ENCODE data around the gene GRB7.

The GRB7 gene

DNA sequence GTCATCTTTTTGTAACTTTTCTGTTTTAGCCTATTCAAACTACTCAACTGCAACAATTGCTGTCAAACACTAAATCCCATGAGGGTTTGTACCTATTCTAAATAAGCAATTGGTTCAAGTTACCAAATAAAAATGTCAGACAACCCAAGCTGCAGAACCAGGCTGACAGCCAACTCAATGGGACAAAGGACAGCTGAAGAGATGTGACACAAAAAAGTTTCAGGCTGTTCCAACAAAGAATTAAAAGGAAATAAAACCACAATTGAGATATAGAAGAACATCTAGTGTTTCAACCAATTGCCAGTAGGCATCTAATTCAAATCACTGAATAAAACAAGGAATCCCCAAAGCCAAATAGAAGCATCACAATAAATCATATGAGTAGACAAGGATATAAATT, 49.3 kb downstream of the GRB7 start:
- no peak overlapping the region for H3K4me3 ChIP-seq (ENCODE audit: low read depth, low read length)
- DNase-seq (ENCODE audit: low read depth): no peak
- TF ChIP-seq CTCF (conservative IDR thresholded peaks at IDR 0.05; ENCODE audit: low read depth, low read length): no peak

DNA sequence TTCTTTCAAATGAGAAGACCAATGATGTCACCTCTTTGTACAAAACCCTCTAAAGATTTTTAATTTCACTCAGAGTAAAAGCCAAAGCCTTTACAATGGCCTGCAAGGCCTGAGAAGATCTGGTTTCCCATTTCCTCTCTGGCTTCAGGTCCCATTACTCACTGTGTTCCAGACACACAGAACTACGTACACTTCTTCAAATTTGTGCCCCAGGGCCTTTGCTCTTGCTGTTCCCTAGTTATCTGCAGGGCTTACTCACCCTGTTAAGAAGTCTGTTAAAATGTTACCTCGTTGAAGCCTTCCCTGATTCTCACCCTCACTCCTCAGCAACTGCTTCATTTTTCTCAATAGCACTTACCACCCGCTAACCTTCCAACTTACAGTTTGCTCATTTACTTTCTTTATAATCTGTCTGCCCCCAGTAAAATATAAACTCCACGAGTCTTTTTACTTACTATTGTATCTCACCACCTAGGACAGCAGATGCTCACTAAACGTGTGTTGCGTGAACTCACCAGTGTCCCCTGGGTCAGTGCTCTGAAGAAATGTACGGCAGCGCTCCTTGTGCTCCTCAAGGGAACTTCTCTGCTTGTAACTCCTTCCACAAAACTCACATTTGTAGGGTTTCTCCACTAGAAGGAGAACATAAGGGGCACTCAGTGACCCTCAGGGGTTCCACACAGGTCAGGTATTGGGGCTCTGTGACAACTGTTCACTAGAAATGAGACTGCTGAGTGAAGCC, 50.2 kb downstream of the GRB7 start:
- DNase-seq (ENCODE audit: low read depth): no peak
- H3K4me3 ChIP-seq (ENCODE audit: low read depth, low read length): no peak overlapping the region
- TF ChIP-seq CTCF (conservative IDR thresholded peaks at IDR 0.05; ENCODE audit: low read depth, low read length): no peak

GRCh38 chr17:39791111-39791992, 53.6 kb downstream of the GRB7 start:
- no peak overlapping the region for H3K4me3 ChIP-seq (ENCODE audit: low read depth, low read length)
- TF ChIP-seq CTCF (conservative IDR thresholded peaks at IDR 0.05; ENCODE audit: low read depth, low read length): no peak
- DNase-seq (ENCODE audit: low read depth): no peak

DNA sequence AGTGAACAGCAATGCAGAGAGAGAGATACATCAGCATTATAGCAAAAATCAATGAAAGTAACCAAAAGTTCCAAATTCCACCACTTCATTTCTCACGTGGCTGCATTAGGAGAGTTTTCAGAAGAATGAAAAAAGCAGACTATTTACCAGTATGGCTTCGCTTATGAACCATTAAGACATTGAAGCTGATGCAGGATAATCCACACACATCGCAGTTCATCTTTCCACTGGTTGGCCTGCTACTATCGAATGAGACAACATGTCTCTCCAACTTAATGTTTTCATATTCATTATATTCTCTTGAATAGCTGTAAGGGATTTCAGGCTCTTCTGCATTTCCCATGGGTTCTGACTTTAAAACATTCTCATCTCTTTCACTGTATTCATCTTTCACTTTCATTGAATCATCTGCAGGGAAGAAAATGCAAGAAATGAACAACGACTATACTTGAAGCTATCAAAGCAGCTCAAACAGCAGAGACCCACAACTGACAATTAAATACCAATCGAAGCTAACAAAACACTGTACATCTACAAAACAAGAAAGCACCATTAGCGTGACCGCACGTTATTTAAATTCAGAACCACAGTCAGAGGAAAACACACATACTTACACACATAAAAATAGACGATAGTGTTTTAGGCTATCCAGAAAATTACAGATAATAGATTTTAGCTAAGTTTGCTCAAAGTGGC, 54.9 kb downstream of the GRB7 start:
- no peak overlapping the region for H3K4me3 ChIP-seq (ENCODE audit: low read depth, low read length)
- no peak for DNase-seq (ENCODE audit: low read depth)
- TF ChIP-seq CTCF (conservative IDR thresholded peaks at IDR 0.05; ENCODE audit: low read depth, low read length): no peak

DNA sequence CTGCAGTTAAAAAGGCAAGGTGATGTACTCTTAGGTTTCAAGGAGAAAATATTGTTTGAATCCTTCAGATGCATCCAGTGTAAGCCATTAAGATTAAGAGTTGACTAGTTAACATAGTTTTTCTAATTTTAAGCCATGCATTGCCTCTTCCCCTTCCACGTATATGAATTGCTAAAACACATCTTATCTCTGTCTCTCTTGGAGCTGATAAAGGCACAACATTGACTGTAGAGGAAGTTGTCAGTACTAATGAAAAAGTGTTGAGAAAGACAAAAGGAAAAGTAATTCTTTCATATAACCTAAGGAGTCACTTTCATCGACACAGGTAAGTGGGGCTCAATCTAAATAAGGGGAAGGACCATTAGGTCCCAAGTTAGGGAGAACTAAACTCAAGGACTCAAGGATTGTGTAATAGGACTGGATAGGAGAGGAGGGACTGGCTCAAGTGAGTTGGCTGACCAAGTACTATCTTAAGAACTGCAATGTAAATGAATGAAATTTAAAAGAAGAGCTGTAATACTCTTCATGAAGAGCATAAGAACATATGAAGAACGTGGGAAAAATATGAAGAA, 55.6 kb downstream of the GRB7 start:
- no peak for TF ChIP-seq CTCF (conservative IDR thresholded peaks at IDR 0.05; ENCODE audit: low read depth, low read length)
- H3K4me3 ChIP-seq (ENCODE audit: low read depth, low read length): no peak overlapping the region

DNA sequence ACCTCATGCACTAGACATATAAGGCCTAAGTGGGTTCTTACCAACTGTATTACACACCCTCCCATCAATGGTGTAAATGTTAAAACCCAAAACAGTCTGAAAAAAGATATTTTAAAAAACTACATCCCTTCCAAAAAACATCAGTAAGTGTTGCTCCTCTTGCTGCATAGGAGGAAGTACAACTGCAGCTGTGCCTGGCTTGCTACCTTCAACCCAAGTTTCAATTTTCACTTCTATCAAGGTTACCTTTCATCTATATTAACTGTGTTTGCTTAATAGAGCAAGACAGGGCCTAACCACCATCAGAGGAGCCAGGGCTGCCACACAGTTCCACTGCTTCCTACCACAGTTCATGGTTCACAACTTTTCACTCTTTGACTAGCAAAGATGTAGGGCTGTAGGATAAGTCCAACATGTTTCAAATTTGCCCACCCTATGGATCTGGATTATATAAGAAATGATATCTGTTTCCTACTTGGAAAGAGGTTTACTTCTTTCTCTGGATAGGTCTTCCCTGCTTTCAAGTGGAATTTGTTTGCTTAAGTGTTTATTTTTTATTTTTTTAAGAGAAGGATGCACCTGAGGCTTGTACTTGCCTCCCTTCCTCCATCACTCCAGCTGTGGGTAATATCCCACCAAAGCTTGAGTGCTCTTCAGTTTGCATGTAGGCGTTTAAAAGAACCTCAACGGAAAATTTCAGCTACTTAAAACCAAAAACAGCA, 56.7 kb downstream of the GRB7 start:
- H3K4me3 ChIP-seq (ENCODE audit: low read depth, low read length): no peak overlapping the region
- DNase-seq (ENCODE audit: low read depth): no peak
- TF ChIP-seq CTCF (conservative IDR thresholded peaks at IDR 0.05; ENCODE audit: low read depth, low read length): no peak

More for the DNA sequence above, 55.6 kb downstream of the GRB7 start:
- DNase-seq (ENCODE audit: low read depth): no peak

All from choroid plexus epithelial cell (primary cell).